GM19351 (cell line): ENCODE measurements around the gene MARCKS.
"Not testable (repeated sequence)": the region's sequence is repeated elsewhere in the genome, so short reads cannot be mapped to it uniquely, and the experiment has no call there.

Experiments
- ATAC-seq: cut with Tn5 transposase; IDR thresholded peaks from one replicate; pipeline ENCODE4 v1.9.1; 2021; ENCODE audit warnings: mild to moderate bottlenecking, moderate library complexity; ENCODE audit not compliant: unreplicated experiment

The MARCKS gene

GRCh38 chr6:113882336-113883022 is 25.3 kb downstream of the MARCKS start:
- ATAC-seq, result no peak

GRCh38 chr6:113884011-113884410 is 26.9 kb downstream of the MARCKS start:
- no peak for ATAC-seq

- ATAC-seq, result no peak
Observed at GRCh38 chr6:113886512-113886911, 29.4 kb downstream of the MARCKS start.

- no peak for ATAC-seq
Observed at GRCh38 chr6:113888493-113888892, 31.3 kb downstream of the MARCKS start.

- ATAC-seq, result no peak
Observed at GRCh38 chr6:113888956-113889630, 31.9 kb downstream of the MARCKS start.

- no peak for ATAC-seq
Observed at GRCh38 chr6:113893451-113893850, 36.3 kb downstream of the MARCKS start.

- ATAC-seq, result no peak
Observed at GRCh38 chr6:113893866-113894265, 36.7 kb downstream of the MARCKS start.

GRCh38 chr6:113894712-113895674 is 37.8 kb downstream of the MARCKS start:
- ATAC-seq, result no peak

GRCh38 chr6:113901482-113901881 is 44.3 kb downstream of the MARCKS start:
- no peak for ATAC-seq

GRCh38 chr6:113903666-113904330 is 46.7 kb downstream of the MARCKS start:
- ATAC-seq, result no peak

GRCh38 chr6:113907102-113907815 is 50.1 kb downstream of the MARCKS start:
- no peak for ATAC-seq

- no peak for ATAC-seq
Observed at GRCh38 chr6:113908801-113909200, 51.7 kb downstream of the MARCKS start.

GRCh38 chr6:113909224-113909856 is 52.2 kb downstream of the MARCKS start:
- peak; percentile 71 for ATAC-seq

GRCh38 chr6:113910285-113910684 is 53.1 kb downstream of the MARCKS start:
- not testable (repeated sequence) for ATAC-seq
